ENCODE measurements around the gene RBM23. TPM values are rescaled to one million over a fixed set of nuclear protein-coding genes. Genes with fewer than 3 reads are reported as not detected.
A peak's percentile ranks its signal among the peaks of the same experiment; 100 is the strongest.

The RBM23 gene
- total RNA-seq, 1 experiment from 2014 or later, result 105 TPM

- Histone ChIP-seq H3K4me3 (ENCODE audit: low read depth, low read length, poor library complexity, severe bottlenecking) (no peak overlapping the region), H3K4me1 (ENCODE audit: insufficient read depth, low read length, poor library complexity, severe bottlenecking) (peaks cover 25% of the 10 kb centered on the region), H3K36me3 (ENCODE audit: insufficient read depth, low read length, poor library complexity, severe bottlenecking) (peaks cover 19% of the 10 kb centered on the region), H3K9me3 (ENCODE audit: low read depth, low read length, poor library complexity, severe bottlenecking) (no peaks in the 10 kb centered on the region), H3K27ac (ENCODE audit: low read depth, low read length, poor library complexity, severe bottlenecking) (peak overlapping the region; percentile 77), H3K27me3 (replicated peaks; ENCODE audit: insufficient read depth, low read depth, low read length, poor library complexity) (no peaks in the 10 kb centered on the region)
- TF ChIP-seq EZH2 (IDR thresholded peaks at IDR 0.05; ENCODE audit: borderline replicate concordance, low read depth, low read length, poor library complexity, severe bottlenecking) (no peak), CTCF (conservative IDR thresholded peaks at IDR 0.05; ENCODE audit: low read depth, low read length) (no peak)
- POLR2A ChIA-PET (ENCODE audit: low non-redundant PET), result no interaction called here
- CTCF ChIA-PET, result interaction anchor here (1.0 to 1.6 kb wide), 3 partner anchors 26 to 292 kb away, joined by 4 to 7 read pairs (median 6); no protein-coding TSS in a partner anchor
- no TSS peak for BruUV-seq (replicated peaks)
- intact Hi-C loops (cut with micrococcal nuclease; ENCODE audit: unreplicated experiment), result no loop called here
- DNase-seq (ENCODE audit: low spot score), result no peak
Observed at GRCh38 chr14:22849212-22849819, 69.6 kb downstream of the RBM23 start.

- no peaks in the 10 kb centered on the region for H3K27me3 ChIP-seq (replicated peaks; ENCODE audit: insufficient read depth, low read depth, low read length, poor library complexity)
- H3K27ac ChIP-seq (ENCODE audit: low read depth, low read length, poor library complexity, severe bottlenecking), result peak overlapping the region; percentile 77
- H3K4me3 ChIP-seq (ENCODE audit: low read depth, low read length, poor library complexity, severe bottlenecking), result no peak overlapping the region
- no peaks in the 10 kb centered on the region for H3K9me3 ChIP-seq (ENCODE audit: low read depth, low read length, poor library complexity, severe bottlenecking)
- POLR2A ChIA-PET (ENCODE audit: low non-redundant PET), result no interaction called here
- CTCF ChIA-PET, result interaction anchor here (1.0 to 1.6 kb wide), 3 partner anchors 26 to 292 kb away, joined by 4 to 7 read pairs (median 6); no protein-coding TSS in a partner anchor
- BruUV-seq (replicated peaks), result no TSS peak
- H3K4me1 ChIP-seq (ENCODE audit: insufficient read depth, low read length, poor library complexity, severe bottlenecking), result peaks cover 25% of the 10 kb centered on the region
- DNase-seq (ENCODE audit: low spot score), result peak; percentile 74
- intact Hi-C loops (cut with micrococcal nuclease; ENCODE audit: unreplicated experiment), result no loop called here
- peaks cover 27% of the 10 kb centered on the region for H3K36me3 ChIP-seq (ENCODE audit: insufficient read depth, low read length, poor library complexity, severe bottlenecking)
- TF ChIP-seq CTCF (conservative IDR thresholded peaks at IDR 0.05; ENCODE audit: low read depth, low read length) (no peak), EZH2 (IDR thresholded peaks at IDR 0.05; ENCODE audit: borderline replicate concordance, low read depth, low read length, poor library complexity, severe bottlenecking) (no peak)
Observed at GRCh38 chr14:22848351-22849164, 70.4 kb downstream of the RBM23 start.

GRCh38 chr14:22847661-22848341 lies 71.1 kb downstream of the RBM23 start:
- no peaks in the 10 kb centered on the region for H3K9me3 ChIP-seq (ENCODE audit: low read depth, low read length, poor library complexity, severe bottlenecking)
- H3K36me3 ChIP-seq (ENCODE audit: insufficient read depth, low read length, poor library complexity, severe bottlenecking), result peaks cover 34% of the 10 kb centered on the region
- no peak for TF ChIP-seq EZH2 (IDR thresholded peaks at IDR 0.05; ENCODE audit: borderline replicate concordance, low read depth, low read length, poor library complexity, severe bottlenecking)
- TF ChIP-seq CTCF (conservative IDR thresholded peaks at IDR 0.05; ENCODE audit: low read depth, low read length), result no peak
- H3K27me3 ChIP-seq (replicated peaks; ENCODE audit: insufficient read depth, low read depth, low read length, poor library complexity), result no peaks in the 10 kb centered on the region
- DNase-seq (ENCODE audit: low spot score), result no peak
- H3K27ac ChIP-seq (ENCODE audit: low read depth, low read length, poor library complexity, severe bottlenecking), result peak overlapping the region; percentile 77
- intact Hi-C loops (cut with micrococcal nuclease; ENCODE audit: unreplicated experiment), result no loop called here
- ChIA-PET POLR2A (ENCODE audit: low non-redundant PET) (no interaction called here), CTCF (no interaction called here)
- peaks cover 24% of the 10 kb centered on the region for H3K4me1 ChIP-seq (ENCODE audit: insufficient read depth, low read length, poor library complexity, severe bottlenecking)
- BruUV-seq (replicated peaks), result no TSS peak
- H3K4me3 ChIP-seq (ENCODE audit: low read depth, low read length, poor library complexity, severe bottlenecking), result no peak overlapping the region
